ENCODE data around the gene USP13.
"Not testable (repeated sequence)": the region's sequence is repeated elsewhere in the genome, so short reads cannot be mapped to it uniquely, and the experiment has no call there.

USP13 gene

DNA sequence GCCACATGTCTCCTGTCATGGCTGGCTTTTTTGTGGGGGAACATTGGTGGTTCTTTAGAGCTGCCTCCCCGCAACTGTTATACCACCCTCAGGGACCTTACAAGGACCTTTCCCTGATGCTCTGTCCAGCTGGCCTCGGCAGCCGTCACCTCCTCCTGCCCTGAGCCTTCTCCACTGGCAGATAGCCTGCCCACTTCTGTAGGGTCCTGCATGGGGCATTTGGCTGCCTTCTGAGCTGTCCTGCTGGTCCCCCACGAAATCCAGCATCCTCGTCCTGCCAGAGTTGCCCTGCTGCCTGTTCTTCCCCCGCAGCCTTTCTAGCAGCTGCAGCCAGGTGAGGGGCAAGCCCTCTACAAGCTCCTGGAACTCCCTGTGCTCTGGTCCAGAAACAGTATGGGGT is 86.2 kb downstream of the USP13 start:
- no peak for DNase-seq

DNA sequence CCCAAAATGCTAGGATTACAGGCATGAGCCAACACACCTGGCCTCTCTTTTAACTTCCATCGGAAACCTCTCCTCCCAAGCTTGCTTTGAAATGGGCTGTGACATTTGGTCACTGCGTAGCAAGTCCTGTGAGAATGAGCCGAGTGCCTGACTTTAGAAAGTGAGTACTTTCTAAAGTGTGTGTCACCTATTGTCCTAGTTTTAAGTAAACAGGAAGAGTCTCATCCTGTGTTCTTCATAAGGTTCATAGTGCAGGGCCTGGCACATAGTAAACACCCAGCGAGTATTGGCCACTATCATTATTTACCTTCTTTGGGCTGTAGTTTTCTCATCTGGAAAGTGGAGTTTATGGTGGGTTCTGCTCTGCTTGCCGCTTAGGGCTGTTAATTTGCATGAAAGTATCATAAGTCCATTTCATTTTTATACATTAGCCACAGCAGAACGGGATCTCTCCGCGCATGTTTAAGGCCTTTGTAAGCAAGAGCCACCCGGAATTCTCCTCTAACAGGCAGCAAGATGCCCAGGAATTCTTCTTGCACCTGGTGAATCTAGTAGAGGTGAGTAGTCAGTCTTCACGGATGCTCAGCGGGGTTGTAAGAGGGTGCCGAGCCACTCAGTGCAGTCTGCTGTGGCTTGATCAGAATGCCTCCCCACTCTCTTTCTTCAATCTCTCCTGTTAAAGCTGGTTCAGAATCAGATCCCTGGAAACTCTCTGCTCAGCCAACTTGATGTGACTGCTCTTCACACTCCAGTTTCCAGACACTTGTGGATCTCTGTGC is 87.2 kb downstream of the USP13 start:
- no peak for DNase-seq

DNA sequence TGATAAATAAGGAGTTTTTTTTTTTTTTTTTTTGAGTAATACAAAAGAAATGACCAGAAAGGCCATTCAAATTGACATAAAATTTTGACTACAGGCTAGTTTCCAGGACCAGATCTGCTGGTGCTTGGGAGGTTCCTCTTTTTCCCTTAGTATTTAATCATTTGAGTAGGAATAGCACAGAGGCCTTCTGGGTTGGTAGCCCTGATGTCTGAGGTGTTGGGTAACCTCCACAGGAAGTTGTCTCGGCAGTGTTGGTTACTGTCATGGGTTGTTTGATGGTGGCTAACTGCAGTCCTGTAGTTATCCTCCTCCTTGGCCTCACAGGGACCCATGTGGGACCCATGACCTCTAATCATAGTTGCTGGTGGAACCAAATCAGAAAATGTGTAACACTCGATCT is 91.1 kb downstream of the USP13 start:
- peak; percentile 45 for DNase-seq

DNA sequence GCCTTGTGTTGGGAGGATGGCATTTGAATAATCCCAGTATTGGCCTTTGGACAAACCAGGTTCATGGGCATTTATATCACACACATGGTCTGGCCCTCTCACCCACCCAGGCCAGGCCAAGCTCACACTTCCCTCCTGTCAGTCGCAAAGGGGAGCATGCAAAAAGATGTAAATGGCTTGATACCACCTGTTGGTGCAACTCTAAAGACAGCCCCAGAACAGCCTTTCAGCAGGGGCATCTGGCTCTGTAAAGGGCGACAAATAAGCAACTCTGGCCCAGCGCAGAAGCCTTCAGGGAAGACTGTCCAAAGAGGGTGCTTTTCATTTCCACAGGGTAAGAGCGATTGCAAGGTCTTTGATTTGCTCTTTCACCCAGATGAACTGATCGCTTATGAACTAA is 91.8 kb downstream of the USP13 start:
- no peak for DNase-seq

DNA sequence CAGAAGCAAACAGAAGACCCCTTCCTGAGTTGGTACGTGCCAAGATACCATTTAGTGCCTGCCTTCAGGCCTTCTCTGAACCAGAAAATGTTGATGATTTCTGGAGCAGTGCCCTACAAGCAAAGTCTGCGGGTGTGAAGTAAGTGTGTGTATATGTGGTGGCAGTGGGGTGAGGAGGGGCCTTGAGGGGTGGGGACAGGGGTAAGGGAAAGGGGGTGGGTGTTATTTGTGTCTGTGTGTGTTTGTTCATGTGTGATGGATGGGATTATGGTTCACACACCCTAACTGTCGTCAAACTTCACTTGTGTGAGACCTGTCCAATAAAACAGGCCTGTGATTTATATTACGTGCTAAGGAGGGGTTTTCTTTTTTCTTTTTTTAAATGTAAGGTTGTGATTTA is 92.2 kb downstream of the USP13 start:
- no peak for DNase-seq

DNA sequence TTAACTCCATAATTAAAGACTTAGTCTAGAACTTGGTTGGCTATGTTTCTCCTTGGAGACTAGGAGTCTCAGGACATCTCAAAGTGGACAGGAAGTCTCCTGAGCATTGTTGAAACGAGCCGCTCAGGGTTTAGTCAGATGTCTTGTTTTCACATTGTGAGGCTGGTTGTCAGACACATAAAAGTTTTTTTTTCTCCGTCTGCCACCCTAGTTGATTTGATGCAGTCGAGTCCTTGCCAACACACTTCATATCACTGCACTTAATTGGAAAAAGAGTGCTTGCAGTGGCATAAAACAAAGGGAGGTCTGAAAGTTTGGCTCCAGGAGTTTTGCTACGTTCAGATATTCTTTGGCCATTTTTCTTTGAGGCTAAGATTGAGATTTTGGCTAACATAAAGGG is 92.9 kb downstream of the USP13 start:
- DNase-seq = no peak

DNA sequence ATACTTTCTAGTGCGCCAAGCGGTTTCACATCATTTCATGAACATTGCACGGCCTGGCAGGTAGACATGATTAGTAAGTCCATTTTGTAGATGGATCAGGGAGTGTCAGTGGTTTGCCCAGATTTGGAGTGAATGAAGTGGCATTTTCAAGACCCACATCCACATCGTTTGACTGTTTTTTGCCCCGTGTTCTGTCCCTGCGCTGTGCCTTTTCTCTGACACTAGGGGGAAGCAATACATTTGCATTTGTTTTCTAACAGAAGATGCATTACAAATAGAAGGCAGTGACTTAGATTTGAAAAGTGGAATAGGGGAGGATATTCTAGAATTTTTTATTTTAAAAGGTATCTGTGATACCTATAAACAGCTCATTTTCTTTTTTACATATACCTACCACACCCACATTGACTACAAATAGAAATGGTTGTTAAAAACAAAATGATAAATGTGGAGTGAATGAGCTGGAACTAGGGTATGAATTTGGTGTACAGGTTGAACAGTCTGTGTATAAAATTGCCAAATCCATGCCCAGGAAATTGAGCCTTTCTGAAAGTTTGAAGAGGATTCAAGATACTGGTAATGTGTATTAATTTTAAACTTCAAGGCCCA is 98.0 kb downstream of the USP13 start:
- peak; percentile 61 for DNase-seq

DNA sequence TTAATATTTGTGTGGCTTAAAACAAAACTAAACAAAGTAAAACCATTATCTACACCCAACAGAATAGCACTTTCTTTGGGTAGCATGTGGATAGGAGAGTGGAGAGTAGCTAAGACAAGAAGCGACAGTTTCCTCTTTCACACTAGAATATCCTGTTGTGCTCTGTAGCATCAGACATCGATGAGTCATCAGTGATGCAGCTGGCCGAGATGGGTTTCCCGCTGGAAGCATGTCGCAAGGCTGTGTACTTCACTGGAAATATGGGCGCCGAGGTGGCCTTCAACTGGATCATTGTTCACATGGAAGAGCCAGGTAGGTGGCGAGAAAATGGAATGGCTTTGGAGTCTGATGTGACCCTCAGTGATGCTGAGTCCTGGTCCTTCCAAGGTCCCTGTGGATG is 108.1 kb downstream of the USP13 start:
- DNase-seq = no peak

DNA sequence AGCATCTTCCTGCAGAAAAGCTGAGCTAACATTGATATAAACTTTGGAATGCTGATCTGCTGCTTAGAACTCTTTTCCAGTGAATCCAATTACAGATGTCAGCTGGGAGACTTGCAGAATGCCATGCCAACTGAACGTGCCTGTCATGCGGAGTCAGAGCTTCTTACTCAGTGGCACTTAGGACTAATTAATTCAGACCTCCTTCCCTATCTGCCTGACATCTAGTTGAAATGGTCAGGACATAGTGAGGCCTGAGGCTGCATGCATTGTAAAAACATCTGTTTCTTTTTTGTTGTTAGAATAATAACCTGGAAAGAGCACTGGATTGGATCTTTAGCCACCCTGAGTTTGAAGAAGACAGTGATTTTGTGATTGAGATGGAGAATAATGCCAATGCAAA is 112.6 kb downstream of the USP13 start:
- DNase-seq = no peak

DNA sequence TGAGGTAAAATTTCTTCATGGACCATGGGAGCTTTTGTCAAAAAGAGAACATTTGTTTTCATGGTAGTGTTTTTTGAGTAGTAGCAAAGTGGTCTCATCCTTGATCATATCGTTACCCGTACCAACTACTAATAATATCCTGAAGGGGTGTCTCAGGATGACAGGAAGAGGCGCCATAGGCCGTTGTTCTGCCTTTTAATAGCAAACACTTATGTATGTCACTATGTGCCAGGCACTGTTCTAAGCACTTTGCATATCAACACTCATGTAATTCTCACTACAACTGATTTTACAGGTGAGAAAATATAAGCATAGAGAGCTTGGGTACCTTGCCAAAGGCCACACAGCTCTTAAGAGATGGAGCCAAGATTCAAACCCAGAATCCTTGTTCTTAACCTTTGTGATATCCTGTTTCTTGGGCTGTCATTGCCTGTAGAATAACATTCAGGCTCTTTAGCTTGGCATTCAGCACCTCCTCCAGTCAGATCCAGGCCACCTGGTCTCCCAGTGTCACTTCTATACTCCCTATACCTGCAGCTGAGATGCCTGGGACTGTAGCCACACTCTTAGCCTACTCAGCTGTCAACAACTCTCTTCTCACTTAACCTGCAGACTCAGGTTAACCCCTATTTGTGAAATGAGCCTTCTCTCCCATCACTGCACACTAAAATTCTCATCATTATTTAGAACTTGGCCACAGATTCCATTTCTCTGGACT is 113.7 kb downstream of the USP13 start:
- no peak for DNase-seq

DNA sequence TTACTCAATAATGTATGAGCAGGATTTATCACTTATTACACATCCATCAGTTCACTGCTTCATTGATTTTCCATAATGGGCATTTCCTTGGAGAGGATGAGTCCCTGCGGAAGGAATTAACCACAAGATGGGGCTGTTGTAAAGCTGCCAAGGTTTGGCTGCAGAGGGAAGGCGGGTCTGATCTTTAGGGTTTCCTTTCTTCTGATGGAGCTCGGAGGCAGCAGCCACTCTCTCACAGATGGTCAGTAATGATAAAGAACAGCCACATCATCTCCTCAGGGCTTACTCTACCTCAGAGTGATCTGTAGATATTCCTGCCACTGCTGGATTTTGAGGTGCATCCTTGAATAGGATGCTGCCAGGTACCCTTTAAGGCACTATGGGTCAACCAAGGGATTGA is 115.2 kb downstream of the USP13 start:
- DNase-seq = peak; percentile 67

DNA sequence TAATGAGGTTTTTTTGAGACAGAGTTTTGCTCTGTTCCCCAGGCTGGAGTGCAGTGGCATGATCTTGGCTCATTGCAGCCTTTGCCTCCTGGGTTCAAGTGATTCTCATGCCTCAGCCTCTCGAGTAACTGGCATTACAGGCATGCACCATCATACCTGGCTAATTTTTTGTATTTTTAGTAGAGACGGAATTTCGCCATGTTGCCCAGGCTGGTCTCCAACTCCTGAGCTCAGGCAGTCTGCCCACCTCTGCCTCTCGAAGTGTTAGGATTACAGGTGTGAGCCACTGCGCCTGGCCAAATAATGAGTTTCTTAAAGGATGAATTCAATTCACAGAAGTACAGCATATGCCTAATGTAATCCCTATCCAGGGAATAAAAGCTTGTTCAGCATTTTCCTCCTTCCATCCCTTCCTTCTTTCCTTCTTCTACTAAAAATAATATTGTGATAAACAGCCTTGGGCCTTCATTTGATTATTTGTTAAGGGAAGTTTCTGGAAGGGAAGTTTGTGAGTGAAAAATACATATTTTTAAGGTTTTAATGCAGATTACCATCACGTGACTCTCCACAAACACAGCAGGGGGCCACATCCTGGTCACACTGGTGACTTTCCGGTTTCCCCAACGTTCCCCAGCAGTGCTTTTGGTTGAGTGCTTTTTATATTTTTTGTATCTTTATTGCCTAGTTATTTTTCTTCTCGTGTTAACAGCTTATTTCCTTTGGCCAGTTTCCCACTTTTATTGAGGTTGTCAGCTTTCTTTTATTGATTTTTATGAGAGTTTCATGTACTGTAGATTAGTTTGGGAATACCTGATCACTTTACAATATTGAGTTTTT is 116.8 kb downstream of the USP13 start:
- no peak for DNase-seq

DNA sequence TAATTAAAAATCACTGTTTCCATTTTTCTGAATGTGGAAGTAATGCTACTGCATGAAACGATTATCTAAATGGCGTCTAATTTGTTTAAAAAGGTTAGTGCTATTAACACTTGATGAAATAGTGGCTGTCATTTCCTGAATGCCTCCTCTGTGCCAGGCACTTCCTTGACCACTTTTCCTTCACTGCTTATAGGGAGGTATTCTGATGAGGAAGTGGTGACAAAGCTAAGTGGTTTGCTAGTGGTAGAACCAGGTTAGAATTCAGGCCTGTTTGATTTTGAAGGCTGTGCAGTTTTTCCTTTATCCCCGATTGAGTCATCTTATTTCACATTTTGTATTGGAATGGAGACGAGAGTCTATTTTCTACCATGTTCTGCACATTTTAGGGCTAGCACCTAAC is 119.0 kb downstream of the USP13 start:
- DNase-seq = no peak

DNA sequence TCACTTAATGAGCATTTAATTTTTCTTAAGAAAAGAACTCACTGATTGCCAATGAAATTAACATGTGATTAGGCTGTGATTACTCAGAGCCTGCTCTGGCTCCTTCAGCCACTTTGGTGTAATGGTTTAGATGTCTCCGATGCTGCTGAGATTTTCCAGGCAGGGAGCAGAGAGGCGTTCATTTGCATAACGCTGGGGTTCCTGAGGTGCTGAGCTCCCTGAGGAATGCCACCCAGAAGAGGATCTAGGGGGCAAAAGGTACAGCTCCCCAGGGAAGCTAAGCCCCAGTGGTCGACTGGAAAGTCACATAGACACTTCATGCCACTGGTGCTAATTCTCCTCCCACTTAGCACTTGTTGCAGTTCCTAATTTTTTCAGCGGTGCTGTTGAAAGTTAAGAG is 119.5 kb downstream of the USP13 start:
- no peak for DNase-seq

DNA sequence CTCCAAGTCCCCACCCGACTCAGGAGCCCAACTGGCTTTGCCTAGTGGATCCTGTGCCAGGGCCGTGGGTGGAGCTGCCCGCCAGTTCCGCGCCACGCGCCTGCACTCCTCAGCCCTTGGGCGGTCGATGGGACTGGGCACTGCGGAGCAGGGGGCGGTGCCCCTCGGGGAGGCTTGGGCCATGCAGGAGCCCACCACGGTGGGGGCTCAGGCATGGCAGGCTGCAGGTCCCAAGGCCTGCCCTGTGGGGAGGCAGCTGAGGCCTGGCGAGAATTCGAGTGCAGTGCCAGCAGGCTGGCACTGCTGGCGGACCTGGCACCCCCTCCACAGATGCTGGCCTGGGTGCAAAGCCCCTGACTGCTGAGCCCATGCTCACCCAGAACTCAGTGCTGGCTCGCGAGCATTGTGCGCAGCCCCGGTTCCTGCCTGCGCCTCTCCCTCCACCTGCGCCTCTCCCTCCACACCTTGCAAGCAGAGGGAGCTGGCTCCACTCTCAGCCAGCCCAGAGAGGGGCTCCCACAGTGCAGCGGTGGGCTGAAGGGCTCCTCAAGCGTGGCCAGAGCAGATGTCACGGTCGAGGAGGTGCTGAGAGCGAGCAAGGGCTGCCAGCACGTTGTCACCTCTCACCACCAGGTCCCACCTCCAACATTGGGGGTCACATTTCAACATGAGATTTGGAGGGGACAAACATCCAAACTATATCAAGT is 122.7 kb downstream of the USP13 start:
- DNase-seq = no peak

DNA sequence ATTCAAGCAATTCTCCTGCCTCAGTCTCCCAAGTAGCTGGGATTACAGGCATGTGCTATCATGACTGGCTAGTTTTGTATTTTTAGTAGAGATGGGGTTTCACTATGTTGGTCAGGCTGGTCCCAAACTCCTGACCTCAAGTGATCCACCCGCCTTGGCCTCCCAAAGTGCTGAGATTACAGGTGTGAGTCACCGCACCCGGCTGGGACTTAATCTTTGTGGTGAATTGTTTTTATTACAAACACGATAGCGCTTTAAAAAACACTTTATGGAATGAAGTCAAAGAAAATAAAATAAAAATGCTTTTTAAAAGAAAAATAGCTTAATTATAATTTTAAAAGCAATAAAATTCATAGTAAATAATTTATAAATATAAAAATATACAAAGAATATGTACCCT is 130.0 kb downstream of the USP13 start:
- not testable (repeated sequence) for DNase-seq

DNA sequence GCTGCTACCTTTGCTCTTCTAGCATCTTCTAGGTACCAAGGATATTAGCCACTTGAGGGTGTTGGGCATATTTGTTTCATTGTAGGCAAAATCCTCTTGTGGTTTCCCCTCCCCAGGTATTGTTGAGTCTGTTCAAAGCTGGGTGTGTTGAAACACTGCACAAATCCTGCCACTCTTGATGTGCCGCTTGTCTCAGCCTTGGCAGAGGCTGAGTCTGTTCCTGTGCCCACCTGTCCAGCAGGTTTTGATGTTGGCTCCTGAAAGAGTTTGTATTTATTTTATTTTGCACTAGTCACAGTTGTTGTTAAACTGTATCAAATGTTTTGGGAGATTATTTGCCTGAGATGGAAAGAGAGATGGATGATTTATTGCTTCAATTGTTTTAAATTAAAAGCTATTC is 136.2 kb downstream of the USP13 start:
- no peak for DNase-seq

DNA sequence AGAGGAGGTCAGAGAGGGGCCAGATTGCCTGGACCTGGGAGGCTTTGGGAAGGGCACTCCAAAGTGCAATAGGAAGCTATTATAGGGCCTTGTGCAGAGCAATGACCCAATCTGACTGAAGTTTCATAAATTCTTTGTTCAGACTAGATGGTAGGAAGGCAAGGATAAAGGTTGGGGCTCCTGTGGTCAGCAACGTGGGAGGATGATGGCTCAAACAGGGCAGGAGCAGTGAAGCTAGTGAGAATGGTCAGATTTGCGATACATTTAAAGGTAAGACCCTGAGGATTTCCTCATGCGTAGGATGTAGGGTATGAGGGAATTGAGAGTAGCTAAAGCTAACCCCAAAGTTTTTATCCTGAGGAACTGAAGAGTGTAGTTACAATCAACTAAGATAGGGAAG is 139.0 kb downstream of the USP13 start:
- DNase-seq = no peak

DNA sequence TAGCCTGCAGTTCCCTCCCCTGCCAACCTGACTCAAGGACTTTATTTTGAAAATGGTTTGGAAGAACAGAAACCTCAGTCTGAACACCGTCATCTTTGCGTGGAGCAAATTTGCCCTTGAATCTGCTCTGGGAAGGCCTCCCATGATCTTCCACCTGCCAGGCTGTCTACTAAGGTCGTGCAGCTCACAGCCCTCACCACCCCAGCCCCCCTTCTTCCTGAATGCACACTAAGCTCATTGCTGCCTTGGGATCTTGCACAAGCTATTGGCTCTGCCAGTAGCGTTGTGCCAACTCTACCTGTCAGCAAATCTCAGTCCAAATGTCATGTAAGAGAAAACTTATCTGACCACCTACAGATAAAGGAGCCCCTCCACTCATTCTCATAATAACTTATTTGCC is 141.5 kb downstream of the USP13 start:
- DNase-seq = no peak

DNA sequence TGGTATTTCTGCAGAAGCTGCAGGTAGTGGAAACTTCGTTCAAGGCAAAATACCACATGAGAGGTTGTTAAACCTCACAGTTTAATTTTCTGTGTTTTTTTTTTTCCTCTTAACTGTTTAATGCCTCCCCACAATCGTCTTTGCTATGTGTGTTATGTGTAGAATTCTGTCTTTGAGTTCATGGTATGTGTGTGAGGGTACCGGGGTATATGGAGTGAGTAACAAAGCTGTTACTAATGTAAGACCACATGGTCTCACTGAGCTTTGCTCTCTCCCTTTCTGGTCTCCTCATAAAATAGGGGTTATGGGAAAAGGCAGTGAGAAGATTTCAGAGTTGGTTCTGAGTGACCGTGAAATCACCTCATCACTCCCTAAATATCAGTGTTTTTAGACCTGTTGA is 143.6 kb downstream of the USP13 start:
- no peak for DNase-seq

DNA sequence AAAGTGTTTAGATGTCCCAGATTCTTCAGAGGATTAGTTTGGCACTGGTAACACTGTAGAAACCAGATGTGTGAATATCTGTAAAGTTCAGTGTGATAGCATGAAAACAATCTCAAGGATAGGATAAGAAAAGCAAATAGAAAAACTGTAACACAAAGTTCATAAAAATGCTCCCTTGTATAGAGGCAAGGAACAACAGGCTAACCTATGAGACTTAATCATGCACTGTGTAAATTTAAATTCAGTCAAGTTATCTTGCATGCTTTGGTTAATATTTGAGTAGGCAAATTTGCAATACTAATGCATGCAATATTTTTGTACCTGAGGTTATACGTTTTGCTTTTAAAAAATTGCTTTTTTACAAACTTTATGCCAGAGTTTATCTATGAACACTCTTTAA is 144.4 kb downstream of the USP13 start:
- no peak for DNase-seq

DNA sequence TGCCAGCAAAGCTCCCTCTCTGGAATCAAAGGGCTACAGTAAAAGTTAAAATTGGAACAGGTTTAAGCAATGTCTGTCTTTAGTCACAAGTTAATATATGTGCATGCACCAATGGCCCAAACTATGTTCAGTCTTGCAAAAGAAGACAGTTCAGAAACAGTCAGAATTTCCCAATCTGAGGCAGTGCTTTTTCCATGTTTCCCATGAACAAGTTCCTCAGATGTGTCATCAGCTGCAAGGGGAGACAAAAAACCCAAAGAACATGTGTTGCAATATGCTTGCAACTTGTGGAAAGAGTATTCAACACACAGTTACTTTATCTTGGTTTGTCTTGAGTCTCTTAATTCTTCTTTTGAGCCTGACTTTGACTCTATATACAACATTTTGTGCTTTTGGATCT is 148.4 kb downstream of the USP13 start:
- peak; percentile 4 for DNase-seq

DNA sequence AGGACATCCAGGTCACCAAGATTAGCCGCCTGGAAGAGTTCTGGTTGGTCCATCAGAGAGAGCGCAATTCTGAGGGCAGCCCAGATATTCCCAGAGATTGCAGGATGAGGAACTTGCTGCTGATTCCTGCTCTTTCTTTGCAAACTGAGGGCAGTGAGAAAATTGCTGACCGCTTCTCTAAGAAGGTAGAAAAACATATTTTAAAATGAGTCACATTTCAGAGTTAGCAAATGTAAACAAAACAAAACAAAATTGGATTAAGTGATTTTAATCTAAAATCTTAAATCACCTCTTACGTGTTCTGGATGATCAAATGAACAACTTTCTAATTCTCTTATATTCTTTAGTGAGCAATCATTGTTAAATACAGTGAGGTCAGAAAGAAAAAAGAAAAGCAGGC is 149.0 kb downstream of the USP13 start:
- DNase-seq = no peak

Measured in hematopoietic multipotent progenitor cell treated with erythropoietin and hydrocortisone succinate and interleukin-3 and kit ligand, for 6 days (in vitro differentiated cells).